ENCODE data around the gene GRAMD2A.

GRAMD2A gene

GRCh38 chr15:72166716-72167417 lies 30.7 kb downstream of the GRAMD2A start:
- no peak for DNase-seq

DNA sequence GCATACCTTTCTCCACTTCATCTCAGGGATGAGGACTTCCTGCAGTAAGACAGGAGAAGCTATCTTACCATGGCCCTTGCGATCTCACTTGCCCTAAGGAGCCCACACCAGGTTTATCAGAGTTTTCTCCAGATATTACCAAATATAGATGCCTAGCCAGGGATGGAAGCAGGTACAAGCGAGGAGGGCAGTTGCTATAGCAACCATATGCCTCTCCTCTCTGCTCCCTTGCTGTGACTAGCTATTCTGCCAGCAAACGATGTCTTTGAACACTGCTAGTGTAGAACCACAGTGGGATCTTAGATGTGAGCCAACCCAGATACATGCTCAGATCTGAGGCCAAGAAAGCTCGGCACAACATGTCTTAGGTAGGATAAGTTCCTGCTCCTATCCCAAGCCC lies 33.9 kb downstream of the GRAMD2A start:
- DNase-seq: no peak

DNA sequence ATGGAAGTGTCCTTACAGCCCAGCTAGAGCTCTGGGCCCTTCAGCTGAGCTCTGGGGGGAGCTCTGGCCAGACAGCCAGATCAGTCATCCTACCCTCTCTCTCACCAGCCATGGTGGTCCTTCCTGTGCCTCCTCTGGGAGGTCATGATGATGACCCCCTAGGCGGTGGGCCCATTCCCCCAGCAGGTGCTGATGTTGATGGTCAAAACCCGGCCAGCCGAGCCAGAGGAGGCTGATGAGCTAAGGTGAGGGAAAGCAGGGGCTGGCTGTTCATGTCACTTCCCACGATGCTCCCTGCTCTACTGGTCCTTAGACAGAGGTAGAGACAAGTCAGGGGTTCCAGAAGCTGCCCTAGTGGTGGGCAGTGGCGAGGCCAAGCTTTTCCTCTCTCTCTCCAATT lies 35.0 kb downstream of the GRAMD2A start:
- DNase-seq: no peak

- DNase-seq: no peak
Observed at GRCh38 chr15:72161361-72162132, 36.0 kb downstream of the GRAMD2A start.

DNA sequence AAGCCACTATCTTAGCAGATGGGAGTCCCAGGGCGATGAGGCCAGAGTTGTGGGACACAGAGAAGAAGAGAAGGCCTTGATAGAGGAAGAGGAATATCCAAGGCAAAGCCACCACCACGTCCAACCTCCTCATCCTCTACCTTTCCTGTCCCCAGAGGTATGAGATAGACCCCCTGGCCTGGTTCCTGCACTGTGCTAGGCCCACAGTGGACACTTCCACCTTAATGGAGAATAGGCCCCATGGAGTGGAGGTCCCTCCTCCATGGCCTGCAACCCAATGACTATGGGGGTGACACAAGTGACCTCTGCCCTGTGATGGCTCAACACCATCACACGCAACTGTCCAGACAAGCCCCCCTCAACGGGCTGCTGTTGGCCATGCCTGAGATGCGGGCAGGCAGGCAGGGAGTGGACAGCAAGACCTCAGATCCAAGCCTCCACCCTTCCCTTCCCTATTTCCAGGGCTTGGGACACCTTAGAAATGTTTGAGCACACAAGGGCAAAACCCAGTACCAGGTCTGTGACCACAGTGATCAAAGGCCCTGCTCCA lies 36.8 kb downstream of the GRAMD2A start:
- DNase-seq: no peak

DNA sequence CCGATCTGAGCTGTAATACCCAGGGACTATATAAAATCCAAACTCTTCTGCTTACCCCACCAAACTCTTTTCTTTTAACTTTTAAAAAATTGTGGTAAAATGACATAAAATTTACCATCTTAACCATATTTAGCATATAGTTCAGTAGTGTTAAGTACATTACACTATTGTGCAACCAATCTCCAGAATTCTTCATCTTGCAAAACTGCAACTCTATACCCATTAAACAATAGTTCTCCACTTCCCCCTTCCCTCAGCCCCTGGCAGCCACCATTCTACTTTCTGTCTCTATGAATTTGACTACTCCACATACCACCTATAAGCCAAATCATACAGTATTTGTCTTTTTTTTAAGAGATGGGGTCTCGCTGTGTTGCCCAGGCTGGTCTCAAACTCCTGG lies 40.7 kb downstream of the GRAMD2A start:
- DNase-seq: no peak

DNA sequence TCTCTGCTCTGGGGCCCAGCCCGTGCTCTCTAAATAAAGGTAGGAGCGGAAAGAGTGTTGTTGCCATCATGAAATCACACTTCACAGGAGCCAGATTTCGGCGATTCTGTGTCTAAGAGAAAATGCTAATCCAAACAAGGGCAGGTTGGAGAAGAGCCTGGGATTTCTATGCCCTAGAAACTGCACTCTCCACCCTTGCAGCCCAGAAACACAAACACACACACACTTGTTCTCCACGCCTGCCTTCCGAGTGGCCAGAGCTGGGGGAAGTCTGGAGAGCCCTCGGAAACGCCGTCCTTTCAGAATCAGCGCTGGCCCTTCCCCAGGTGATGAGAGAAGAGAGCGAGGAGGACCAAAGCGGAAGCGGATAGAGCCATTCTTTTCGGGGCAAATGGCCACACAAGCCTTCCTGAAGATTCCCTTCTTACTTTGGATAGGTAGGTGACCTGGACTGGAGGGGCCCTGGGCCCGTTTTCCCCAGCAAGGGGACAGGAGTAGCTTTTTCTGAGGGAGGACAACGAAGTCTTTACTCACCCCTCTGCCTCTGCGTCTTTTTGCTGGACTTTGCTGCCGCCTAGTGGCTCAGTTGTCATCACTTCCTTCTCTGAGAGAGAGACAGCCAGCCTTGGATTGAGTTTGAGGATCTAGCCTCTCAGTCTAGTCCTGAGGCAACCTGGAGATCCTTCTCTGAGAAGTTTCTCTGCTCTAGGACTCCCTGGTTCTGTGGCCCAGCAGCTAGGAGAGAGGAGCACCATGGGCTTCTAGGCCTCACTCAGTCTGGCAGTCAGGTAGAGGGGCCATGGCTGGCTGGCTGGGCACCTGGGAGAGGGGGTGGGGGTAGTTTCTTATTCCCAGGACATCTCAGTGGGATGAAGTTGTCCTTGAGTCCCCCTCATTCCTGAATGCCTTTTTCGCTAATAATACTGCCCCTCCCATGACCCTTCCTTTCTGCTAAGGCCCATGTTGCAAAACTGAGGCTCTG lies 41.7 kb downstream of the GRAMD2A start:
- peak; percentile 55 to 70 for DNase-seq

- DNase-seq: peak; percentile 59 to 85
Observed at GRCh38 chr15:72155003-72155621, 42.5 kb downstream of the GRAMD2A start.

GRCh38 chr15:72154316-72154715 lies 43.3 kb downstream of the GRAMD2A start:
- no peak for DNase-seq

DNA sequence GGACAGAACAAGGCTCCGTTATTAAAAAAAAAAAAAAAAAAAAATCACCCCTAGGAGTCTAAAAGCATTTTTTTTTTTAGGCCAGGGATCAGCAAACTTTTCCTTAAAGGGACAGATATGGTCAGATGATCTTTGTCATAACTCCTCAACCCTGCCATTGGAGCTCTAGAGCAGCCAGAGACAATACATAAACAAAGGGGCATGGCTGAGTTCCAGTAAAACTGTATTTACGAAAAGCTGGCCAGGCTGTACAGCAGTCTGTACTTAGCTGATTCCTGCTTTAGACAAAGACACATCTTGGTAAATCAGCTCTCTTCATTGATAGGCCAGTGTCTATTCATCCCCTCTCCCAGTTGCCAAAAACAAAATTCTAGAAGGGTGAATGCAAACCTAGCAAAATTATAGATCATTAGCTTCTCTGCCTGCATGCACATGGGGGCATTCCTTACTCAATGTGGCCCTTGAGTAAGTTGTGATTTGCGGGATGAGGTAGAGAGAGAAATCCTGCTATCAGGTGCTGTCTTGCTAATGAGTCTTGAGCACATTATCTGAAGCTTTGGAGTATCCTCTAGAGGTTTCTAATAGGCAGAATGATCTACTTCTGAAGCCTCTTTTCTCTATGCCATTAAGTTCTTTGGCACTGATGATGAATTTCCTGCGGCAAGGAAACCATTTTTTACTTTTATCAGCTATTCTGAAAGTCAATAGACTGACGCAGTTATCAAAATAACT lies 44.2 kb downstream of the GRAMD2A start:
- no peak for DNase-seq

DNA sequence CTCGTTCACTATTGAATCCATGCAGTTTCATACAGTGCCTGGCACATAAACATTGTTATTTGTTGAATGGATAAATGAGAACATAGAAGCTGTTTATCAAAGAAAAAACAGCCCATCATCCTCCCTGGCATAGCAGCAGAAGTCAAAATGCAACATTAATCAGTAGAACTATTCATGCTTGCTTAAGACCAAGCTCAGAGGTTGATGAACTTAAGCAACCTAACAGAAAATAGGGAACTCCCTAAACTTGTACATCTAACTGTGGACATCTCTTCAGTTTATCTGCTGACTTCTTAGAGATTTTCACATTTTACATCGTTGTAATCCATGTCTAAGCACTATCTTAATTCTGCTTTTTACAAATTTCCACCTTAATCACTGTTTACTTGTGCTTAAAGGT lies 50.2 kb downstream of the GRAMD2A start:
- no peak for DNase-seq

GRCh38 chr15:72146934-72147333 lies 50.7 kb downstream of the GRAMD2A start:
- no peak for DNase-seq

GRCh38 chr15:72146221-72146620 lies 51.4 kb downstream of the GRAMD2A start:
- no peak for DNase-seq

GRCh38 chr15:72141171-72142084 lies 56.2 kb downstream of the GRAMD2A start:
- DNase-seq: no peak

GRCh38 chr15:72140088-72140487 lies 57.5 kb downstream of the GRAMD2A start:
- no peak for DNase-seq

GRCh38 chr15:72139667-72140066 lies 57.9 kb downstream of the GRAMD2A start:
- DNase-seq: no peak

DNA sequence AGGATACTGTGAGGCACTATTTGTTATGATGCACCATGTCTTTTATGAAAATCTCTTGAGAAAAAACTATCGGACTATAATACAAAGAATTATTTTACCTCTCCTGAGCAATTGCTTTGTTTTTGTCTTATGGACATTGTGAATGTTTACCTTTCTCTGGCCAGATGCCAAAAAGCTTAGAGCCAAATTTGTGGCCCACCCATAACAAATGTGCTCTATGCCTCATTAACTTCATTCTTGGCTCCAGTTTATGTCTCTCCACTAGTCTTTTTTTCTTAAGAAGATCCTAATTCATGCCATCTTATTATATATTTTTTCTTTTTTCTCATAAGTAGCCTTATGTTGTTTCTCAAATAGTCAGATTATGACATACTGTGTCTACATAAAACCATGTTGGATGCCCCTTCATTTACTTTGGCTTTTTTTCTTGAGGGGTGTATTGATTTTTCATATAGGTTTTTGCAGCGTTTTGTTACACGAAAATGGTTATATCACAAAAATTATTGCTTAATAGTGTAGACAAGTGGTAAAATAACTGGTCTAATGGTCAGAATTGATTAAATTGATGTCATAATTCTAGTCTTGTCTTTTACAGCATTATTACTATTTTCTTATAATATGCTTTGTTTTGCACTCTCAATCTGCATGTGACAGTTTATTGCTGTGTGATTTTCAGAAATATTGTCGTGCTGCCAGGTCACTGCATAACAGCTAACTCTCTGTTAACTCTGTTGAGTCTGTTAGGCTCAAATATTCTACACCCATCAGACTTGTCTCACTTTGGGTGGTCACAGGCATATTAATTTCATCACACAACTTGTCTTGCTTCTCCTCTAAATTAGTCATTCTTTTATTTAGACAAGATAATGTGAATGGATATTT lies 61.2 kb downstream of the GRAMD2A start:
- DNase-seq: no peak

DNA sequence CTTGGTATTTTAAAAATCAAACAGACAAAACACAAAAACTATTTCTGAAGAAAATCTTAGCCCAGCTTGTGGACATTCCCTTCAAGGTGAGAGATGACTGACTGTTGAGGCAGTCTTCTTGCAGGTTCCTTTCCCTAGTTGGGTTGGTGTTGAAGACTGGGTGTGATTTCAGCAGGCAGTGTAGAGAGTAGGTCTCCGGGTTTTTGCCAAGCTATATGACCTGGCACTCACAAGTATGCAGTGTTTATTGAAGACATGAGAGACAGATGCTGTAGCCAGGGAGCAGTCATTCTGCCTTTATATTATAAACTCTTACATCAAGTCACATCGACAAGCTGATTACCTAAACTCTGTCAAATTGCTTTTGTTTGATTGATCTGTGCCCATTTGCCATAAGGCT lies 61.9 kb downstream of the GRAMD2A start:
- no peak for DNase-seq

GRCh38 chr15:72133211-72133610 lies 64.4 kb downstream of the GRAMD2A start:
- DNase-seq: no peak

GRCh38 chr15:72131922-72132321 lies 65.7 kb downstream of the GRAMD2A start:
- no peak for DNase-seq

Measured in NCI-H187 (cell line).